Uterus (tissue), 4 donors: Measurements from ENCODE around the gene DCC. TPM values are rescaled to one million over a fixed set of nuclear protein-coding genes. Genes with fewer than 3 reads are reported as not detected.

Experiments used
- DNase-seq, 2 donors: peaks; one replicate each; pipeline ENCODE4 v3.0.0-alpha.2; 2019 to 2020
- H3K27ac ChIP-seq, 2 donors: fragments of 200-600 bp; sonication (generic); 1 replicate in 1 of 2; 2 replicates in 1 of 2; pipeline ENCODE4 v1.5.1; 2016 to 2018
- H3K27me3 ChIP-seq, 2 donors: fragments of 200-600 bp; sonication (generic); one replicate each; pipeline ENCODE4 v1.5.1; 2018 to 2019; ENCODE audit warnings: control low read depth in 1 of 2
- H3K36me3 ChIP-seq, 2 donors: fragments of 200-600 bp; sonication (generic); one replicate each; pipeline ENCODE4 v1.5.1; 2019; ENCODE audit warnings: control low read depth in 1 of 2
- H3K4me1 ChIP-seq, 2 donors: fragments of 200-600 bp; sonication (generic); one replicate each; pipeline ENCODE4 v1.5.1; 2018 to 2019; ENCODE audit warnings: control low read depth in 1 of 2
- H3K4me3 ChIP-seq, 2 donors: fragments of 200-600 bp; sonication (generic); 1 replicate in 1 of 2; 2 replicates in 1 of 2; pipeline ENCODE4 v1.5.1; 2018 to 2019; ENCODE audit warnings: mild to moderate bottlenecking in 1 of 2
- H3K9me3 ChIP-seq, 2 donors: fragments of 200-600 bp; sonication (generic); one replicate each; pipeline ENCODE4 v1.5.1; 2019; ENCODE audit warnings: control low read depth in 1 of 2
- POLR2A ChIP-seq, 2 donors: fragments of 450-650 bp; IDR thresholded peaks; one replicate each; pipeline ENCODE4 v1.6.1; 2016; ENCODE audit warnings: antibody characterized with exemption in 2 of 2, mild to moderate bottlenecking in 1 of 2, moderate library complexity in 1 of 2
- intact Hi-C: fragments of 100-400 bp; cut with DNase I; formaldehyde crosslinking; loops from one replicate; pipeline ENCODE4 v1.15.1; 2023; ENCODE audit warnings: low total_unique reads
- total RNA-seq, 4 donors: library from RNA; depleted of rRNA in 3 of 4; stranded (reverse); fragments of >200 nt in 3 of 4; gene quantifications; one replicate each; pipeline versions ENCODE4 v1.1.0 to v1.2.4, GENCODE V29; 2014 to 2023
- TF ChIP-seq, protein P1 (sequence below), 4 experiments: fragments of 200-600 bp in 2 of 4; fragments of 450-650 bp in 2 of 4; sonication (generic) in 2 of 4; IDR thresholded peaks; one replicate each; pipeline ENCODE4 v1.5.1; 2016 to 2019; ENCODE audit warnings: antibody characterized with exemption in 4 of 4, mild to moderate bottlenecking in 2 of 4, moderate library complexity in 1 of 4
- donor health status: DM: yes; HTN: yes; CAD: no.

The DCC gene
- total RNA-seq, 4 donors from 2014 or later, result 0.40 to 3.2 TPM; not detected in 2

DNA sequence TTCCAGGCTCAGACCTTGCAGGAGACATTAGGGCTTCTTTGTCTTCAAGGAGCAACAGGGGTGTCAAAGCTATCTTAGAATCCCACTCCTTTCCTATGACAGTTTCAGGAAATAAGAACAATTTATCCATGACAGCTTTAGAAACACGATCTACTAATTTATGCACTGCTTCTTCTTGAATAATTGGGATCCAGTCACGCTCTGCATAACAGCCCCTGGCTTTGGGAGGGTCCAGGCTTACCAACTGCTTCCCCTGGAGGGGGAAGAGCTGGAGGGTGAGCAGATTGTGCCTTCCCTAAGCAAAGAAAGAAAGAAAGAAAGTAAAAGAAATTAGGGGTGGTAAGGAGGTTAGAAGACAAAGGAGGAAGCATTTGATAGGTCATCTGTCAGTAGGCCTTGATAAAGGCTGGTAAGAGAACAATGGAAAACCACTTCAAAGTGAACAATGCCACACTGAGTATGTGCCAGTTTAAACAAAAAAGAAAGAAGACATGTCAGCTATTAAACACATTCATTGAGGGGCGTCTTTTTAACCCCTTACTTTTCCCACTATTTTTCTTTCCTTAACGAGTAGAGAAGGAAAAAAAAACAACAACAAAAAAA lies 327.6 kb downstream of the DCC start:
- intact Hi-C loops, result no loop called here
- H3K4me1 ChIP-seq, result no peaks in the 10 kb centered on the region
- no peak overlapping the region for H3K4me3 ChIP-seq
- DNase-seq, result no peak
- TF ChIP-seq, protein P1, sequence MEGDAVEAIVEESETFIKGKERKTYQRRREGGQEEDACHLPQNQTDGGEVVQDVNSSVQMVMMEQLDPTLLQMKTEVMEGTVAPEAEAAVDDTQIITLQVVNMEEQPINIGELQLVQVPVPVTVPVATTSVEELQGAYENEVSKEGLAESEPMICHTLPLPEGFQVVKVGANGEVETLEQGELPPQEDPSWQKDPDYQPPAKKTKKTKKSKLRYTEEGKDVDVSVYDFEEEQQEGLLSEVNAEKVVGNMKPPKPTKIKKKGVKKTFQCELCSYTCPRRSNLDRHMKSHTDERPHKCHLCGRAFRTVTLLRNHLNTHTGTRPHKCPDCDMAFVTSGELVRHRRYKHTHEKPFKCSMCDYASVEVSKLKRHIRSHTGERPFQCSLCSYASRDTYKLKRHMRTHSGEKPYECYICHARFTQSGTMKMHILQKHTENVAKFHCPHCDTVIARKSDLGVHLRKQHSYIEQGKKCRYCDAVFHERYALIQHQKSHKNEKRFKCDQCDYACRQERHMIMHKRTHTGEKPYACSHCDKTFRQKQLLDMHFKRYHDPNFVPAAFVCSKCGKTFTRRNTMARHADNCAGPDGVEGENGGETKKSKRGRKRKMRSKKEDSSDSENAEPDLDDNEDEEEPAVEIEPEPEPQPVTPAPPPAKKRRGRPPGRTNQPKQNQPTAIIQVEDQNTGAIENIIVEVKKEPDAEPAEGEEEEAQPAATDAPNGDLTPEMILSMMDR (IDR thresholded peaks at IDR 0.05), result no peak
- TF ChIP-seq POLR2A (IDR thresholded peaks at IDR 0.05), result no peak
- H3K9me3 ChIP-seq, result no peaks in the 10 kb centered on the region
- no peaks in the 10 kb centered on the region for H3K36me3 ChIP-seq
- no peaks in the 10 kb centered on the region for H3K27me3 ChIP-seq
- no peak overlapping the region for H3K27ac ChIP-seq

DNA sequence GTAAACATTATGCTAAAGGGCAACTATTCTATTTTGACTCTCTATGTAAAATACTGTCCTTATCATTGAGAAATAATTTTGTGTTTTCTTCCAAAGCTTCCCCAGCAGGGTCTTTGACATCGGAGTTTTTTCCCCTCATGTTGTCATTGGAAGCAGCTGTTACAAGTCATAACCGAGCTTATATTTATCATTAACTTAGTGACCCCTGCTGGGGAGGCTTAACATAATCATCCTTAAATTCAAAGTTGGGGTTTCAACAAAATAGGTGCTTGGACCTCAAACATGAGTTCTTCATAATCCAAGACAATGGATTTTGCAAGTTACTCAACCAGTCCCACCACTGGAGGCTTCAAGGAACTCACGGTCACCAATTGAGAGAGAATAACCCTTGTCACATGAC lies 330.9 kb downstream of the DCC start:
- no peaks in the 10 kb centered on the region for H3K4me1 ChIP-seq
- no peak for TF ChIP-seq POLR2A (IDR thresholded peaks at IDR 0.05)
- TF ChIP-seq, protein P1 (IDR thresholded peaks at IDR 0.05), result no peak
- no peaks in the 10 kb centered on the region for H3K9me3 ChIP-seq
- H3K4me3 ChIP-seq, result no peak overlapping the region
- intact Hi-C loops, result no loop called here
- no peaks in the 10 kb centered on the region for H3K36me3 ChIP-seq
- no peak overlapping the region for H3K27ac ChIP-seq
- no peak for DNase-seq
- H3K27me3 ChIP-seq, result no peaks in the 10 kb centered on the region

DNA sequence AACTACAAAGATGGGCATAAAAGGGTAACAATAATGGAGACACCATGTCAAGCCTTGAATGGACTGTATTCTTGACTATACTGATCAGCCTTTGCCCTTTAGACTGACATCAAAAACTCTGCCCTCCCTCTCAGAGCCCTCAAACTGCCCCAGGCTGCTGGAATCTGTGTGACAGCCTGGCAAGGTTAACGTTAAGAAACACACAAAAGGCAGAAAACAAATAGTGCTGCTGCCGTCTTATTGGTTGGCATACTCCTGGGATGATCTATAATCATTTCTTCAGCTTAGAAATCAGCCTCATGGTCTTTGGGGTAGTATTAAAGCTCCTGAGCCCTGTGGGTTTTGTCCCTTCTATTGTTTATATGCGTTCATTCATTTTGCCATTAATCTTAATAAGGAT lies 338.0 kb downstream of the DCC start:
- no peak for TF ChIP-seq POLR2A (IDR thresholded peaks at IDR 0.05)
- TF ChIP-seq, protein P1 (IDR thresholded peaks at IDR 0.05), result no peak
- H3K27me3 ChIP-seq, result no peaks in the 10 kb centered on the region
- H3K4me1 ChIP-seq, result no peaks in the 10 kb centered on the region
- H3K36me3 ChIP-seq, result no peaks in the 10 kb centered on the region
- H3K27ac ChIP-seq, result no peak overlapping the region
- no peak for DNase-seq
- intact Hi-C loops, result no loop called here
- H3K4me3 ChIP-seq, result no peak overlapping the region
- H3K9me3 ChIP-seq, result no peaks in the 10 kb centered on the region

DNA sequence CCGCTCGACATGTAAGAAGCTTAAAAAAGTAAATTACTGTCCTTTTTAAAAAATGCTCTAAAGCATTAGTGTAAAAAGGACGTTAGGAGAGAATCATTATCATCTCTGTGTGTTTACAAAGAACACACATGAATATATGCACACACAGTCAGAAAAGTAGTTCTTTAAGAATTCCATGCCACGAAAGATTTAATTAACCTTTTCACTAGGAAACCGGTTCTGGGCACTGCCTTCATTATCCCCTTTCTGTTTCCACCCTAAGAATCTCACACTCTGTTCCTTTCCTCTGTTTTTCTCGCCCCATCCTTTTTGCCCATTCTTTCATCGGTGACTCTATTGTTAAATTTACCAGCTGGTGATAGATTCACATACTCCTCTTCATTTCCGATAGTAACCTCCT lies 338.6 kb downstream of the DCC start:
- TF ChIP-seq, protein P1 (IDR thresholded peaks at IDR 0.05), result no peak
- TF ChIP-seq POLR2A (IDR thresholded peaks at IDR 0.05), result no peak
- Histone ChIP-seq H3K27me3 (no peaks in the 10 kb centered on the region), H3K36me3 (no peaks in the 10 kb centered on the region), H3K9me3 (no peaks in the 10 kb centered on the region), H3K4me1 (no peaks in the 10 kb centered on the region), H3K4me3 (no peak overlapping the region), H3K27ac (no peak overlapping the region)
- no peak for DNase-seq
- intact Hi-C loops, result no loop called here

DNA sequence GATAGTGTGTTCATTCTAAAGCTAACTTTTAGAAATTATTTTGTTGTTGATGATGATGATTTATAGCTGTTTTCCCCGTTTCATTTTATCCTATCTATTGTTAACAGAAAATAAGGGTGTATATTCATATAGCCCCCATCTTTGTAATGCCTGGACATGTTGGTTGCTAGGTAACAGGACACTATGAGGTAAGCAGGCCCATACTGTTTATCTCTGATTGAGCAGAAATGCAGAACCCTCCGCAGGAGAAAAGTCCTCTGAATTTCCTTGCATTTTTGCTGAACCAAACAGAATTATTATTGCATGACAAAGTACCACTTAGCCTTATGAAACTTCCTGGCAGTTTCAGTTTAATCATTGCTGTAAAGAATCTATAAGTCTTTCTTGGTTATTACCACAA lies 339.4 kb downstream of the DCC start:
- no peaks in the 10 kb centered on the region for H3K27me3 ChIP-seq
- no peak for DNase-seq
- TF ChIP-seq, protein P1 (IDR thresholded peaks at IDR 0.05), result no peak
- no peak for TF ChIP-seq POLR2A (IDR thresholded peaks at IDR 0.05)
- no peaks in the 10 kb centered on the region for H3K4me1 ChIP-seq
- no peak overlapping the region for H3K4me3 ChIP-seq
- intact Hi-C loops, result no loop called here
- H3K36me3 ChIP-seq, result no peaks in the 10 kb centered on the region
- no peak overlapping the region for H3K27ac ChIP-seq
- H3K9me3 ChIP-seq, result no peaks in the 10 kb centered on the region
